Panc1 (cell line): ENCODE results near the gene ADH1A. TPM values are rescaled to one million over a fixed set of nuclear protein-coding genes. Genes with fewer than 3 reads are reported as not detected.

ENCODE experiments used
- ATAC-seq: fragments of 200-7000 bp; cut with Tn5 transposase; 2 replicates; pipeline ENCODE4 v1.9.1; 2020; ENCODE audit warnings: mild to moderate bottlenecking, moderate library complexity
- BruUV-seq: library from RNA; stranded (reverse); fragments of 400-500 nt; replicated peaks from 2 replicates; lab custom pipeline; 2021; lab: Mats Ljungman, UMichigan
- CTCF ChIA-PET: fragments of 300-600 bp; sonication (Branson Sonifier 250); formaldehyde crosslinking; loops from one replicate; lab custom pipeline; 2022; ENCODE audit warnings: antibody characterized with exemption; lab: Charles Lee
- POLR2A ChIA-PET: fragments of 300-600 bp; sonication (Branson Sonifier 250); formaldehyde crosslinking; loops from one replicate; lab custom pipeline; 2022; ENCODE audit warnings: antibody characterized with exemption; lab: Charles Lee
- DNase-seq: peaks from one replicate; pipeline ENCODE4 v3.0.0-alpha.2; 2010; ENCODE audit warnings: low read depth, low spot score
- H3K27ac ChIP-seq: 2 replicates; pipeline ENCODE4 v1.5.1; 2011; ENCODE audit warnings: mild to moderate bottlenecking, low read length, inconsistent platforms
- H3K27me3 ChIP-seq: fragments of 200-500 bp; sonication (Bioruptor generic); 2 replicates; pipeline ENCODE4 v1.6.0; 2014; ENCODE audit warnings: low read length, inconsistent platforms; ENCODE audit not compliant: control insufficient read depth, insufficient read depth
- H3K36me3 ChIP-seq: fragments of 200-500 bp; sonication (Bioruptor generic); 2 replicates; pipeline ENCODE4 v1.5.1; 2014; ENCODE audit warnings: inconsistent platforms, mild to moderate bottlenecking, low read length, moderate library complexity; ENCODE audit not compliant: control insufficient read depth, insufficient read depth
- H3K4me1 ChIP-seq: 2 replicates; pipeline ENCODE4 v1.5.1; 2011; ENCODE audit warnings: inconsistent platforms, mild to moderate bottlenecking, low read length, moderate library complexity; ENCODE audit not compliant: control insufficient read depth, insufficient read depth
- H3K4me3 ChIP-seq, 2 experiments: 2 replicates each; pipeline ENCODE4 v1.5.1; 2011 to 2012; ENCODE audit warnings: low read depth in 2 of 2, low read length in 2 of 2, mild to moderate bottlenecking in 2 of 2, inconsistent platforms in 1 of 2, moderate library complexity in 1 of 2
- H3K9me3 ChIP-seq: fragments of 200-500 bp; sonication (Bioruptor generic); 2 replicates; pipeline ENCODE4 v1.5.1; 2014; ENCODE audit warnings: low read depth, mild to moderate bottlenecking, inconsistent platforms, low read length, moderate library complexity; ENCODE audit not compliant: control insufficient read depth, insufficient read depth
- POLR2AphosphoS5 ChIP-seq: IDR thresholded peaks from 2 replicates; pipeline ENCODE4 v1.6.1; 2012; ENCODE audit warnings: mild to moderate bottlenecking, low read depth, low read length, moderate library complexity
- REST ChIP-seq, 2 experiments: IDR thresholded peaks; 2 replicates each; pipeline ENCODE4 v1.6.1; 2011 to 2012; ENCODE audit warnings: low read depth in 2 of 2, control low read depth in 1 of 2, low read length in 1 of 2, mild to moderate bottlenecking in 1 of 2, moderate library complexity in 1 of 2; ENCODE audit not compliant: insufficient read depth in 1 of 2
- SIN3A ChIP-seq: IDR thresholded peaks from 2 replicates; pipeline ENCODE4 v1.6.1; 2012; ENCODE audit warnings: low read depth, mild to moderate bottlenecking, low read length, moderate library complexity, borderline replicate concordance; ENCODE audit not compliant: insufficient read depth
- TCF7L2 ChIP-seq: IDR thresholded peaks from 2 replicates; pipeline ENCODE4 v1.6.1; 2011; ENCODE audit warnings: mild to moderate bottlenecking, low read depth, low read length, inconsistent platforms
- in situ Hi-C: cut with HindIII; loops from 2 replicates; pipeline ENCODE4 v1.10.0; 2016; ENCODE audit warnings: low sequenced_read_pairs, low pct_unique_long_range_greater_than_20kb
- intact Hi-C: fragments of 100-400 bp; cut with micrococcal nuclease; formaldehyde crosslinking; loops from one replicate; pipeline ENCODE4 v1.10.0; 2022; ENCODE audit not compliant: unreplicated experiment
- total RNA-seq: library from RNA; stranded (reverse); gene quantifications from one replicate; pipeline ENCODE4 v1.2.1, GENCODE V29; 2021; ENCODE audit not compliant: unreplicated experiment
- TF ChIP-seq, protein P1 (sequence below): fragments of 450-650 bp; IDR thresholded peaks from 2 replicates; pipeline ENCODE4 v1.5.1; 2017; ENCODE audit warnings: mild to moderate bottlenecking

The ADH1A gene
- total RNA-seq, 1 experiment from 2014 or later: not detected

GRCh38 chr4:99305638-99306400 is 15.0 kb upstream of the ADH1A start:
- DNase-seq (no peak), ATAC-seq (no peak)
- H3K27ac ChIP-seq: no peak overlapping the region
- TF ChIP-seq POLR2AphosphoS5 (no peak), REST (IDR thresholded peaks at IDR 0.05; ENCODE audit: insufficient read depth in 1 of 2, low read depth in 2 of 2, low read length in 1 of 2) (no peak), SIN3A (no peak), TCF7L2 (no peak)
- TF ChIP-seq, protein P1, sequence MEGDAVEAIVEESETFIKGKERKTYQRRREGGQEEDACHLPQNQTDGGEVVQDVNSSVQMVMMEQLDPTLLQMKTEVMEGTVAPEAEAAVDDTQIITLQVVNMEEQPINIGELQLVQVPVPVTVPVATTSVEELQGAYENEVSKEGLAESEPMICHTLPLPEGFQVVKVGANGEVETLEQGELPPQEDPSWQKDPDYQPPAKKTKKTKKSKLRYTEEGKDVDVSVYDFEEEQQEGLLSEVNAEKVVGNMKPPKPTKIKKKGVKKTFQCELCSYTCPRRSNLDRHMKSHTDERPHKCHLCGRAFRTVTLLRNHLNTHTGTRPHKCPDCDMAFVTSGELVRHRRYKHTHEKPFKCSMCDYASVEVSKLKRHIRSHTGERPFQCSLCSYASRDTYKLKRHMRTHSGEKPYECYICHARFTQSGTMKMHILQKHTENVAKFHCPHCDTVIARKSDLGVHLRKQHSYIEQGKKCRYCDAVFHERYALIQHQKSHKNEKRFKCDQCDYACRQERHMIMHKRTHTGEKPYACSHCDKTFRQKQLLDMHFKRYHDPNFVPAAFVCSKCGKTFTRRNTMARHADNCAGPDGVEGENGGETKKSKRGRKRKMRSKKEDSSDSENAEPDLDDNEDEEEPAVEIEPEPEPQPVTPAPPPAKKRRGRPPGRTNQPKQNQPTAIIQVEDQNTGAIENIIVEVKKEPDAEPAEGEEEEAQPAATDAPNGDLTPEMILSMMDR: no peak
- H3K27me3 ChIP-seq: no peaks in the 10 kb centered on the region
- ChIA-PET CTCF (no interaction called here), POLR2A (no interaction called here)
- no peaks in the 10 kb centered on the region for H3K36me3 ChIP-seq
- intact Hi-C loops: no loop called here
- in situ Hi-C loops: no loop called here
- BruUV-seq: no TSS peak
- H3K4me3 ChIP-seq: no peak overlapping the region
- no peaks in the 10 kb centered on the region for H3K4me1 ChIP-seq
- no peaks in the 10 kb centered on the region for H3K9me3 ChIP-seq

DNA sequence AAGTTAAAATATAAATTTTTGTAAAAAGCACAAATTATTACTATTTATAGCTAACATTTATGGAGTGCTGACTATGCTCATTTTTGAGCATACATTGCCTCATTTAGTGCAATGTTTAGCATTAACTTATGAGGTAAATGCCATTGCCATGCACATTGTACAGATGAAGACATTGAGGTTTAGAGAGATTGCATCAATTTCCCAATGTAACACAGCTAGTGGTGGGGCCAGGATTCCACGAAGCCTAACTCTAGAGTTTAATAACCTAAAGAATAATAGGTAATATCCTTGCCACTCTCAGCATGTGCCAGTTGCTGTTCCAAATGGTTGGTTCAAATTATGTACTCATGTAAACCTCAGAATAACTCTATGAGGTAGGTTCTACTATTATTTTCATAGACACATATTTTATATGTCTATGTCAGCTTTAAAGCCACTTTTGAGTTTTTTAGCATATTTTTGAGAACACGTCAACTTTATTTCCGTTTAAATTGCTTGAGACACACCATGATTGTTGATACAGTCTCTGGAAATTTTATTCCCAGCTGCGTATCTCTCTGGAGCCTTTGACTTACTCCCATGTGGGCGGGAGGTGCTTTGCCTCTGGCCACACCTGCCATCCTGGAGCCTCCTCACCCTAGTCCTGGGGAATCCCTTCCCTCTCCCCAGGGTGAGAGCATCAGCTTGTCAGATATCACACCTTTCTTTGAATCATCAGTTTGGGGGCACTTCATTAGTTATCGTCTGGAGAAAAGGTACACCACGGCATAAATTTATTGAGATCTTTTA is 10.8 kb upstream of the ADH1A start:
- Histone ChIP-seq H3K36me3 (no peaks in the 10 kb centered on the region), H3K4me3 (no peak overlapping the region), H3K9me3 (no peaks in the 10 kb centered on the region), H3K27ac (no peak overlapping the region), H3K27me3 (no peaks in the 10 kb centered on the region), H3K4me1 (no peaks in the 10 kb centered on the region)
- intact Hi-C loops (no loop called here), in situ Hi-C loops (no loop called here)
- ATAC-seq (no peak), DNase-seq (no peak)
- TF ChIP-seq POLR2AphosphoS5 (no peak), TCF7L2 (no peak), SIN3A (no peak), REST (IDR thresholded peaks at IDR 0.05; ENCODE audit: insufficient read depth in 1 of 2, low read depth in 2 of 2, low read length in 1 of 2) (no peak)
- TF ChIP-seq, protein P1: no peak
- no TSS peak for BruUV-seq
- CTCF ChIA-PET: no interaction called here
- POLR2A ChIA-PET: no interaction called here
